ENCODE measurements around the gene PPT1. TPM values are rescaled to one million over a fixed set of nuclear protein-coding genes. Genes with fewer than 3 reads are reported as not detected.

The PPT1 gene
- total RNA-seq, 1 donor: 70.8 TPM

DNA sequence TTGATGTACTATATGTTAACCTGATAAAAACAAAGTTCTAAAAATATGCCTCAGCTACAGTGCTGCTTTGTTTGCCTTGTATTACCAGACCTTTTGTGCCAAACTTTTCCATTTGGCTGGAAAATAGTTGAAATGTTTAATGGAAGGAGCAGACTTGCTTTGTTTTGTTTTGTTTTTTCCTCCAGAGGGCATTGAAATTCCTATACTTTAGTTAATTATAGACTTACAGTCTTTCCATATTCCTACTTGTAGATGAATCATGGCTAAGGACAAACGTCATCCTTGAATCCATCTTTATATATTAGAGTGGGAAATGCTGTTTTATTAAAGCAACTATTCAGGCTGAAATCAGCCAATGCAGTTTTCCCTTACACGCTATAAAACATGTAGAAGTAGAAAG lies 49.8 kb downstream of the PPT1 start:
- TF ChIP-seq CTCF (IDR thresholded peaks at IDR 0.05; ENCODE audit: insufficient read depth, low read depth, low read length): no peak
- DNase-seq (ENCODE audit: low read depth): no peak
- no peak overlapping the region for H3K4me3 ChIP-seq (ENCODE audit: low read depth, low read length)

DNA sequence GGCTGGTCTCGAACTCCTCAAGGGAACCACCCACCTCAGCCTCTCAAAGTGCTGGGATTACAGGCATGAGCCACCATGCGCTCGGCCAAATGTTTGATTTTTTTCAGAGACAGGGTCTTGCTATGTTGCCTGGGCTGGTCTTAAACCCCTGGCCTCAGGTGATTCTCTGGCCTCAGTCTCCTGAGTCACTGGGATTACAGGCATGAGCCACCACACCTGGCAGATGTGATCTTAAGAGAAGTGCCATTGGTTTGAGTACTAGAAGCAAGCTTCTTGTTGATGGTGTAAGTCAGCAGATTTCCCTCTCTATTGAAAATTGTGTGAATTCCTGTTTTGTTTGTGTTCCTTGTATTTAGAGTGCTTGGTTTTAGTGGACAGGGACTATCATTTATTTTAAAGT lies 51.3 kb downstream of the PPT1 start:
- no peak for TF ChIP-seq CTCF (IDR thresholded peaks at IDR 0.05; ENCODE audit: insufficient read depth, low read depth, low read length)
- H3K4me3 ChIP-seq (ENCODE audit: low read depth, low read length): no peak overlapping the region
- no peak for DNase-seq (ENCODE audit: low read depth)

DNA sequence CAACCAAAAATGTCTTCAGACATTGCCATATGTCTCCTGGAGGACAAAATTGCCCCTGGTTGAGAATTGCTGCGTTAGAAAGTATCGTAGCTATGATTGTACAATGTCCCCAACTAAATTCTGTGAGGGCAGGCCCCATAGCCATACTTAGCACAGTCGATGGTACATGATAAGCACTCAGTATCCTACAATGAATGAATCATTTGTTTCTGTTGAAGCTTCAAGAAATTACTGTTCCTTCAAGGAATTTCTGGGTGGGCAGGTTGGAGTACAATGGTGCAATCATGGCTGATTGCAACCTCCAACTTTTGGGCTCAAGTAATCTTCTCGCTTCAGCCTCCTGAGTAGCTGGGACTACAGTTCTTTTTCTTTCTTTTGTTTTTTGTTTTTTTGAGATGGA lies 51.9 kb downstream of the PPT1 start:
- no peak for DNase-seq (ENCODE audit: low read depth)
- no peak overlapping the region for H3K4me3 ChIP-seq (ENCODE audit: low read depth, low read length)
- no peak for TF ChIP-seq CTCF (IDR thresholded peaks at IDR 0.05; ENCODE audit: insufficient read depth, low read depth, low read length)

DNA sequence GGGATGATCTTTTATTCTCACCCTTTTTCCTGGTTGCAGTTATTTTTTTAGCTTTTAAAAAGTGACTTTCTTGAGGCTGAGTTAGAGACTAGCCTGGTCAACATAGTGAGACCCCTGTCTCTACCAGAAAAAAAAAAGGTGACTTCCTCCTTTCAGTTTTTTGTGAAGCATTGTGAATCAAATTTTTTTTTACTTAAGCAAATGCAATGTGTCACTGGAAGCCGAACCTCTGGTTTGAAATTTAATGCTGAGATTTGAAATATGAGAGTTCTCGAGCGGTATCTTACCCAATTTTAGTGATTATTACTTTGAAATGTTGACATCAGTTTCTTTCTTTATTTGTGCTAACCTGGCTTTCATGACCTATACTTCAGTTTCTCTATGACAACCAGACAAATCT lies 52.9 kb downstream of the PPT1 start:
- no peak overlapping the region for H3K4me3 ChIP-seq (ENCODE audit: low read depth, low read length)
- no peak for TF ChIP-seq CTCF (IDR thresholded peaks at IDR 0.05; ENCODE audit: insufficient read depth, low read depth, low read length)
- no peak for DNase-seq (ENCODE audit: low read depth)

DNA sequence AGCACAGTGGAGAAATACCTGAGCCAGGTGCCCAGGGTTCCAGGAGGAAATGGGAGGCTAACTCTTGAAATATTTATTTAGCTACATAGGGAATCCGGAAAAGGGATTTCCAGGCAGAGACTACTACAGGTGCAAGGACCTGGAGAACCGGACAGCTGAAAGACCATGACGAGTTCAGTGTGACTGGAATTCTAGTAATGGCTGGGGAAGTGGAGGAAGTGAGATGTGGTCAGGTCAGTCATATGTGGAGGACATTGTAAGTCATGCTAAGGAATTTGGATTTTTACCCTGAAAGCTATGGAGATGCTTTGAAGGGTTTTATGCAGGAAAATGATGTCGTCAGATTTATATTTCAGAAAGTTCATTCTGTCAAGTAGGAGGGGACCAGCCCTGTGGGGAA lies 54.7 kb downstream of the PPT1 start:
- no peak for TF ChIP-seq CTCF (IDR thresholded peaks at IDR 0.05; ENCODE audit: insufficient read depth, low read depth, low read length)
- peak overlapping the region; percentile 93 for H3K4me3 ChIP-seq (ENCODE audit: low read depth, low read length)
- no peak for DNase-seq (ENCODE audit: low read depth)

DNA sequence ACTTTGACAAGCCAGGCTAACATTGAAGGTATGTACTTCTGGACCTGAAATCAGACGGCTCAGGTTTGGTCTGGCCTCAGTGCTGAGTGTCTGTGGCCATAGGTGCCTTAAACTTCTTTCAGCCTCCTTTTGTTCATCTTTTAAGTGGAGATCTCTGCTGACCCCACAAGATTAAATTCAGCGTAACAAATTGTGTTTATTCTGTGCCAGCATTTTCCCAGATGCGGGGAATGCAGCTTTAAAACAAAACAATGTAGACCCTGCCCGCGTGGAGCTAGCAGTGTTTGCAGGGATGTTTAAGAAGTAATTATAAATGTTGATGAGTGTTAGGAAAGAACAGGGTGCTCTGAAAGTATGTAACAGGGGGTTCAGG lies 55.6 kb downstream of the PPT1 start:
- no peak for TF ChIP-seq CTCF (IDR thresholded peaks at IDR 0.05; ENCODE audit: insufficient read depth, low read depth, low read length)

More for the DNA sequence above, 55.6 kb downstream of the PPT1 start:
- H3K4me3 ChIP-seq (ENCODE audit: low read depth, low read length): peak overlapping the region; percentile 93
- no peak for DNase-seq (ENCODE audit: low read depth)

All from fibroblast of villous mesenchyme (primary cell).